ENCODE measurements around the gene MCRIP1.

MCRIP1 gene

GRCh38 chr17:81852237-81852636 lies 19.1 kb upstream of the MCRIP1 start:
- no peak for TF ChIP-seq CTCF (IDR thresholded peaks at IDR 0.05; ENCODE audit: extremely low read depth, insufficient read depth, missing control alignments)
- DNase-seq (ENCODE audit: low spot score) = no peak
- in situ Hi-C loops (cut with MboI; ENCODE audit: low pct_unique_long_range_greater_than_20kb, low sequenced_read_pairs, unreplicated experiment) = no loop called here

GRCh38 chr17:81851423-81851822 lies 18.3 kb upstream of the MCRIP1 start:
- DNase-seq (ENCODE audit: low spot score) = no peak
- TF ChIP-seq CTCF (IDR thresholded peaks at IDR 0.05; ENCODE audit: extremely low read depth, insufficient read depth, missing control alignments) = no peak
- in situ Hi-C loops (cut with MboI; ENCODE audit: low pct_unique_long_range_greater_than_20kb, low sequenced_read_pairs, unreplicated experiment) = no loop called here

GRCh38 chr17:81849457-81849856 lies 16.4 kb upstream of the MCRIP1 start:
- in situ Hi-C loops (cut with MboI; ENCODE audit: low pct_unique_long_range_greater_than_20kb, low sequenced_read_pairs, unreplicated experiment) = no loop called here
- no peak for TF ChIP-seq CTCF (IDR thresholded peaks at IDR 0.05; ENCODE audit: extremely low read depth, insufficient read depth, missing control alignments)
- no peak for DNase-seq (ENCODE audit: low spot score)

- DNase-seq (ENCODE audit: low spot score) = no peak
- in situ Hi-C loops (cut with MboI; ENCODE audit: low pct_unique_long_range_greater_than_20kb, low sequenced_read_pairs, unreplicated experiment) = no loop called here
- TF ChIP-seq CTCF (IDR thresholded peaks at IDR 0.05; ENCODE audit: extremely low read depth, insufficient read depth, missing control alignments) = no peak
Observed at GRCh38 chr17:81846743-81847689, 13.9 kb upstream of the MCRIP1 start.

- no peak for TF ChIP-seq CTCF (IDR thresholded peaks at IDR 0.05; ENCODE audit: extremely low read depth, insufficient read depth, missing control alignments)
- DNase-seq (ENCODE audit: low spot score) = no peak
- in situ Hi-C loops (cut with MboI; ENCODE audit: low pct_unique_long_range_greater_than_20kb, low sequenced_read_pairs, unreplicated experiment) = no loop called here
Observed at GRCh38 chr17:81845881-81846742, 13.0 kb upstream of the MCRIP1 start.

GRCh38 chr17:81845361-81845760 lies 12.3 kb upstream of the MCRIP1 start:
- in situ Hi-C loops (cut with MboI; ENCODE audit: low pct_unique_long_range_greater_than_20kb, low sequenced_read_pairs, unreplicated experiment) = no loop called here
- DNase-seq (ENCODE audit: low spot score) = no peak
- no peak for TF ChIP-seq CTCF (IDR thresholded peaks at IDR 0.05; ENCODE audit: extremely low read depth, insufficient read depth, missing control alignments)
